IMR-90 (cell line): Measurements from ENCODE around the gene PLCL2.

ENCODE experiments used
- CHD1 ChIP-seq: IDR thresholded peaks from 2 replicates; pipeline ENCODE4 v1.6.1; 2012; ENCODE audit warnings: low read depth, low read length, improper control_type of control experiment
- FOS ChIP-seq: fragments of 150-350 bp; IDR thresholded peaks from 2 replicates; pipeline ENCODE4 v1.6.1; 2016; ENCODE audit warnings: low read depth, low read length
- POLR2A ChIP-seq: IDR thresholded peaks from 2 replicates; pipeline ENCODE4 v1.6.1; 2012; ENCODE audit warnings: mild to moderate bottlenecking, low read depth, low read length
- SMC3 ChIP-seq: fragments of 150-350 bp; IDR thresholded peaks from 2 replicates; pipeline ENCODE4 v1.6.1; 2016; ENCODE audit warnings: low read depth, mild to moderate bottlenecking, antibody characterized with exemption, low read length, moderate library complexity
- USF2 ChIP-seq: fragments of 150-350 bp; IDR thresholded peaks from 2 replicates; pipeline ENCODE4 v1.6.1; 2017; ENCODE audit warnings: mild to moderate bottlenecking, antibody characterized with exemption, low read length, low read depth
- TF ChIP-seq, protein P1 (sequence below): conservative IDR thresholded peaks from 2 replicates; pipeline ENCODE4 v1.5.1; 2012; ENCODE audit warnings: mild to moderate bottlenecking, low read depth, low read length, improper control_type of control experiment

- TF ChIP-seq, protein P1, sequence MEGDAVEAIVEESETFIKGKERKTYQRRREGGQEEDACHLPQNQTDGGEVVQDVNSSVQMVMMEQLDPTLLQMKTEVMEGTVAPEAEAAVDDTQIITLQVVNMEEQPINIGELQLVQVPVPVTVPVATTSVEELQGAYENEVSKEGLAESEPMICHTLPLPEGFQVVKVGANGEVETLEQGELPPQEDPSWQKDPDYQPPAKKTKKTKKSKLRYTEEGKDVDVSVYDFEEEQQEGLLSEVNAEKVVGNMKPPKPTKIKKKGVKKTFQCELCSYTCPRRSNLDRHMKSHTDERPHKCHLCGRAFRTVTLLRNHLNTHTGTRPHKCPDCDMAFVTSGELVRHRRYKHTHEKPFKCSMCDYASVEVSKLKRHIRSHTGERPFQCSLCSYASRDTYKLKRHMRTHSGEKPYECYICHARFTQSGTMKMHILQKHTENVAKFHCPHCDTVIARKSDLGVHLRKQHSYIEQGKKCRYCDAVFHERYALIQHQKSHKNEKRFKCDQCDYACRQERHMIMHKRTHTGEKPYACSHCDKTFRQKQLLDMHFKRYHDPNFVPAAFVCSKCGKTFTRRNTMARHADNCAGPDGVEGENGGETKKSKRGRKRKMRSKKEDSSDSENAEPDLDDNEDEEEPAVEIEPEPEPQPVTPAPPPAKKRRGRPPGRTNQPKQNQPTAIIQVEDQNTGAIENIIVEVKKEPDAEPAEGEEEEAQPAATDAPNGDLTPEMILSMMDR, result no peak
- TF ChIP-seq USF2, result no peak
- TF ChIP-seq POLR2A, result no peak
- no peak for TF ChIP-seq SMC3
- no peak for TF ChIP-seq FOS
- TF ChIP-seq CHD1, result no peak
Measured at GRCh38 chr3:16960125-16960524, 75.4 kb downstream of the PLCL2 start.
